ENCODE results near the gene AQP1.

DNA sequence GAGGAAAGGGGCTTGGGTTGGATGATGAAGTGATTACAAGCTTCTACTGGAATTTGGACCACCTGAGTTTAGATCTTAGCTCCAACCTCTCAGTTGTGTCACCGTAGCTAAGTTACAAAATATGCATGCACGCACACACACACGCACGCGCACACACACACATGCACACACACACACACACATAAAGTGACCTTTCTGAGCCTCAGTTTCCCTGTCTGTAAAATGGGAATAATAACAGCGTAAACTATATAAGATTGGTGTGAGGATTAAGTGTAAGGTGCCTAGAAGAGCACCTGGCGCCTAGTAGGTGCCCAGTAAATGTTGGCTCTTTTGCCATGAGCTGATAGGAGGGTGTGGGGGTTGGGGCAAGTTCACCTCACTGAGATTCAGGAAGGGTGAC is 12.6 kb upstream of the AQP1 start:
- TF ChIP-seq TCF7L2 (IDR thresholded peaks at IDR 0.05; ENCODE audit: low read depth, low read length) (no peak), POLR2A (IDR thresholded peaks at IDR 0.05; ENCODE audit: insufficient read depth in 1 of 2, low read depth in 2 of 2, low read length in 2 of 2) (no peak), MZF1 (CRISPR knock-in tag; IDR thresholded peaks at IDR 0.05; ENCODE audit: borderline replicate concordance) (no peak), CREB1 (IDR thresholded peaks at IDR 0.05) (no peak), CREB1 (CRISPR knock-in tag; IDR thresholded peaks at IDR 0.05) (no peak), ZSCAN12 (CRISPR knock-in tag; IDR thresholded peaks at IDR 0.05) (no peak), BRD4 (CRISPR knock-in tag; IDR thresholded peaks at IDR 0.05) (no peak), ZNF263 (CRISPR knock-in tag; IDR thresholded peaks at IDR 0.05) (no peak)
- TF ChIP-seq, protein P1, sequence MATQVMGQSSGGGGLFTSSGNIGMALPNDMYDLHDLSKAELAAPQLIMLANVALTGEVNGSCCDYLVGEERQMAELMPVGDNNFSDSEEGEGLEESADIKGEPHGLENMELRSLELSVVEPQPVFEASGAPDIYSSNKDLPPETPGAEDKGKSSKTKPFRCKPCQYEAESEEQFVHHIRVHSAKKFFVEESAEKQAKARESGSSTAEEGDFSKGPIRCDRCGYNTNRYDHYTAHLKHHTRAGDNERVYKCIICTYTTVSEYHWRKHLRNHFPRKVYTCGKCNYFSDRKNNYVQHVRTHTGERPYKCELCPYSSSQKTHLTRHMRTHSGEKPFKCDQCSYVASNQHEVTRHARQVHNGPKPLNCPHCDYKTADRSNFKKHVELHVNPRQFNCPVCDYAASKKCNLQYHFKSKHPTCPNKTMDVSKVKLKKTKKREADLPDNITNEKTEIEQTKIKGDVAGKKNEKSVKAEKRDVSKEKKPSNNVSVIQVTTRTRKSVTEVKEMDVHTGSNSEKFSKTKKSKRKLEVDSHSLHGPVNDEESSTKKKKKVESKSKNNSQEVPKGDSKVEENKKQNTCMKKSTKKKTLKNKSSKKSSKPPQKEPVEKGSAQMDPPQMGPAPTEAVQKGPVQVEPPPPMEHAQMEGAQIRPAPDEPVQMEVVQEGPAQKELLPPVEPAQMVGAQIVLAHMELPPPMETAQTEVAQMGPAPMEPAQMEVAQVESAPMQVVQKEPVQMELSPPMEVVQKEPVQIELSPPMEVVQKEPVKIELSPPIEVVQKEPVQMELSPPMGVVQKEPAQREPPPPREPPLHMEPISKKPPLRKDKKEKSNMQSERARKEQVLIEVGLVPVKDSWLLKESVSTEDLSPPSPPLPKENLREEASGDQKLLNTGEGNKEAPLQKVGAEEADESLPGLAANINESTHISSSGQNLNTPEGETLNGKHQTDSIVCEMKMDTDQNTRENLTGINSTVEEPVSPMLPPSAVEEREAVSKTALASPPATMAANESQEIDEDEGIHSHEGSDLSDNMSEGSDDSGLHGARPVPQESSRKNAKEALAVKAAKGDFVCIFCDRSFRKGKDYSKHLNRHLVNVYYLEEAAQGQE (IDR thresholded peaks at IDR 0.05; ENCODE audit: borderline replicate concordance in 1 of 2, low read depth in 1 of 2, low read length in 2 of 2): no peak
